GM18505 (cell line): ENCODE results near the gene FNDC5.

Experiments
- ATAC-seq: cut with Tn5 transposase; IDR thresholded peaks from one replicate; pipeline ENCODE4 v1.9.1; 2021; ENCODE audit not compliant: unreplicated experiment
- POLR2A ChIP-seq: IDR thresholded peaks from 4 replicates; pipeline ENCODE4 v1.6.1; 2011; ENCODE audit warnings: borderline replicate concordance; ENCODE audit not compliant: insufficient read depth, insufficient read length; ENCODE audit errors: extremely low read depth

The FNDC5 gene

DNA sequence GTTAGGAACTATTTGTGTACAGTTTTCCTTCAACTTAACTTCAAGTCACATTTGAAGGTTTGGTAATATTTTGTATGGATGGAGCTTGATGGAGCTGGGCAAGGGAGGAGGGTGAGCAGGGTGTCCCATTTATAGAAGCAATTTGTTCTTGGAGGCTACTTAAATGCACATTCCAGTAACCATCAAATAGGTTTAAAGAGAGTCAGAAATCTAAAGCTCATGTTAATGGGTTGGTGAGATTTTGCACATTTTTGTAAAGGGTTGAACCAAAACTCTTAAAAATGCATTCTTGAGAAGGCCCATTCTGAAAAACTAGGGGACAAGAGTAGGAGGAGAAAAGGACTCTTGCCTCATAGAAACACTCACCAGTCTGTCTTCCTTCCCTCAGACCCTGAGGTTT, 10.1 kb downstream of the FNDC5 start:
- ATAC-seq: no peak
- no peak for TF ChIP-seq POLR2A

DNA sequence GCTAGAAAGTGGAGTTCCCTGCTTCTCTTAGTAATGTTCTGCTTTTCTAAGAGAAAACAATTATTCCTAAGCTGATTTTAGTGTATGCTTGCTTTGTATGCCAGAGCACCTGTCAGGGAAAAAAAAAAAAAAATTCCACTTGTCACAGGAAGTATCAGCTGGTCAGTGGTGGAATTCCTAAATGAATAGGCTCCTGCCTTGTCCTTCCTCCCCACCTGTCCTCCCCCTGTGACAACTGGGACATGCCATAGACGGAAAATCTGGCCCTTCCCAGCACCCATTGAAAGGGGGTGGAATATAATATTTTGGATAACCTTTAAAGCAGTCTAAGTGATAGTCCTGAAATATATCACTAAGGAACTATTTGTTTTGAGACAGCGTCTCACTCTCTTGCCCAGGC, 10.8 kb downstream of the FNDC5 start:
- ATAC-seq: no peak

GRCh38 chr1:32858791-32859190, 11.9 kb downstream of the FNDC5 start:
- no peak for TF ChIP-seq POLR2A
- no peak for ATAC-seq

More for the DNA sequence above, 10.8 kb downstream of the FNDC5 start:
- no peak for TF ChIP-seq POLR2A

GRCh38 chr1:32858136-32858535, 12.6 kb downstream of the FNDC5 start:
- TF ChIP-seq POLR2A: no peak
- no peak for ATAC-seq

DNA sequence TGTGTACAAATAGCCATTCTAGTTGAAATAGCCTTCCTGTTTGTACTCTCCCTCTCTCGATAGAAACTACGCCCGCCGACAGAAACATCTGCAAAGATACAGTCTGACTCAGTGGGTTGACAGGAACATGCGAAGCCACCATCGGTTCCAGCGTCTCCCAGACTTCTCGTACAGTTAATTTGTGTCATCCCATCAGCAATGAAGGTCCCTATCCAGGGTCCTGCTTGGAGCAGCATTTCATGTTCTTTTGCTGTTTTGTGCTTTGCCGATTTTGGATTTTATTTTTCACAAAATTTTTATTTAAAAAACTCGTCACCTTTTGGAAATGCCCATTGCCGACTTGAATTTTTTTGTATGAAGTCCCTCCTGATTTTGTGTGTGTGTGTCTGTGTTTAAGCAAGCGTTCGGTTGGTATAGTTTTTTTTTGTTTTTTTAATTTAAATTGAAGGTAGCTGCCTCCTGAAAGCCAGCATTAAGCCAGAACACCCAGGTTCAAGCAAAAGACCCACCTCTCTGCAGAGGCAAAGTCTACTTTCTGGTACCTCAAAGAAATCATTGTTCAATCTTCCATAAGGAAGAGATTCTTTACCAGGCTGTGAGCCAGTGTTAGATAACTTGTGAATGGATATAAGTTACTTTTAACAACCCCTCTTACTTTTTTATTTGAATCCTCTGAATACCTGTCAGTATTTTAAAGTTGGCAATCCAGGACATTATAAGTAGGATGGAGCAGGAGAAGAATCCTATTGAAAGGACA, 14.7 kb downstream of the FNDC5 start:
- ATAC-seq: no peak
- no peak for TF ChIP-seq POLR2A

- no peak for ATAC-seq
- TF ChIP-seq POLR2A: no peak
Measured at GRCh38 chr1:32848354-32849063, 22.2 kb downstream of the FNDC5 start.

GRCh38 chr1:32831878-32832277, 38.8 kb downstream of the FNDC5 start:
- no peak for ATAC-seq
- TF ChIP-seq POLR2A: no peak

DNA sequence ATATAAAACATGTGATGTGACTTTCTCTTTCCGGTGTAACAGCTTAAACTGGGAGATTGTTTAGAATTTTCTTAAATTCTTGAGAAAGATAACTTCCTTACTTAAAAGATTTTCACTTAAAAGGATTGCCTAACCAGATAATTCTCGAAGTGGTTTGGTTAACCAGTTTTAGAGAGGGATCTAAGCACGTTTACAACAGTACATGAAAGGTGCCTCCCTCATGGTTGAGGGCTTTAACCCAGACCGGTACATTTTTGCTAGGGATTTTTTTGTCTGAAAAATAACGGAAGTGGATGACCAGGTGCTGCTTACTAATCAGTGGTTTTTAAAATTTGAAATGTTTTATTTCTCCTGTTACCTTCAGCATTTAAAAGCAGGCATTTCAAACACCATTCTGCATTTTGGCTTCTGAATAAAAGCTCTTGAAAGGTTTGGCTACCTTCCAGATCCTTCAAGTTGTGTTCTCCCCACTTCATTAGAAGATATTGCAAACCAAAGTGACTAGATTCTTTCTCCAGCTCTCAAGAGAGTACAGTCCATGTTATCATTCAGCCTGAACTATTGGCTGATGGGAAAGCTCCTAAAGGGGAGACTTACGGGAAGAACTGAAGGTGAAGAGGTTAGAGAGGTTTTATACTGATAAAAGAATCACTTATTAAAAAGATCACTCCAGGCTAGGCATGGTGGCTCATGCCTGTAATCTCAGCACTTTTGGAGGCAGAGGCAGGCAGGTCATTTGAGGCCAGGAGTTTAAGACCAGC, 40.4 kb downstream of the FNDC5 start:
- TF ChIP-seq POLR2A: no peak
- no peak for ATAC-seq

- TF ChIP-seq POLR2A: no peak
Measured at GRCh38 chr1:32828341-32828740, 42.4 kb downstream of the FNDC5 start.

DNA sequence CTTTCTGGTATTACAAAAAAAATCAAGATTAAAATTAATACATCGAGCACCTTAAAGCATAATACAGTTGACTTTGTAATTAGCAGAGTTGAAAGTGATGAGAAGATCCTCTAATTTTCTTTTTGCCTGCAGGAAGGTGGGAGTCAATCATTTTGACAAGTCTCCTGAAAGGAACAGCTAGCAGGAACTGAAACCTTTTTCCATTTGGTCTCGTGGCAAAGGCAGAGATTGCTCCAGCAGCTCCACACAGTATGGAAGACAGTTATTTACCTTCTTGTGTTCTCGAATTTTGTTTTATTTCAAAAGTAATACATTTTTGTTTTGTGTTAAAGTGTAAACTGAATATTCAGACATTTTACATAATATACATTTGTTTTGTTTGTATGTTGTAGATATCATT, 45.5 kb downstream of the FNDC5 start:
- no peak for ATAC-seq
- no peak for TF ChIP-seq POLR2A

More at GRCh38 chr1:32828341-32828740, 42.4 kb downstream of the FNDC5 start:
- no peak for ATAC-seq

GRCh38 chr1:32818804-32819541, 51.7 kb downstream of the FNDC5 start:
- no peak for ATAC-seq
- peak; percentile 58 for TF ChIP-seq POLR2A

- TF ChIP-seq POLR2A: no peak
- ATAC-seq: peak; percentile 15
Measured at GRCh38 chr1:32817815-32818786, 52.6 kb downstream of the FNDC5 start.
